WTC11 (cell line): Measurements from ENCODE around the gene CALHM1.

ENCODE experiments used
- IRF2 ChIP-seq: sonication (generic); formaldehyde crosslinking; IDR thresholded peaks from 2 replicates; pipeline ENCODE4 v1.8.0; 2022; ENCODE audit warnings: low read depth, missing genetic modification reagents, borderline replicate concordance
- NR2C2 ChIP-seq: sonication (generic); formaldehyde crosslinking; IDR thresholded peaks from 2 replicates; pipeline ENCODE4 v1.8.0; 2022; ENCODE audit warnings: mild to moderate bottlenecking, missing genetic modification reagents
- PRDM15 ChIP-seq: sonication (generic); formaldehyde crosslinking; IDR thresholded peaks from 2 replicates; pipeline ENCODE4 v1.8.0; 2022; ENCODE audit warnings: missing genetic modification reagents
- SMAD3 ChIP-seq: sonication (generic); formaldehyde crosslinking; IDR thresholded peaks from 2 replicates; pipeline ENCODE4 v1.8.0; 2022; ENCODE audit warnings: missing genetic modification reagents, mild to moderate bottlenecking, borderline replicate concordance
- STAT6 ChIP-seq: sonication (generic); formaldehyde crosslinking; conservative IDR thresholded peaks from 2 replicates; pipeline ENCODE4 v1.8.1; 2023; ENCODE audit warnings: mild to moderate bottlenecking, low read depth, missing genetic modification reagents, moderate library complexity
- USF1 ChIP-seq: sonication (generic); formaldehyde crosslinking; IDR thresholded peaks from 2 replicates; pipeline ENCODE4 v1.8.0; 2022; ENCODE audit warnings: mild to moderate bottlenecking, missing genetic modification reagents
- ZBTB21 ChIP-seq: sonication (generic); formaldehyde crosslinking; IDR thresholded peaks from 2 replicates; pipeline ENCODE4 v1.8.1; 2023; ENCODE audit warnings: mild to moderate bottlenecking, missing genetic modification reagents, borderline replicate concordance
- TF ChIP-seq, protein P1 (sequence below): fragments of 200-600 bp; IDR thresholded peaks from 2 replicates; pipeline ENCODE4 v1.8.0; 2022; ENCODE audit warnings: antibody characterized with exemption
- TF ChIP-seq, protein P2 (sequence below): sonication (generic); formaldehyde crosslinking; IDR thresholded peaks from 2 replicates; pipeline ENCODE4 v1.8.1; 2023; ENCODE audit warnings: mild to moderate bottlenecking, missing genetic modification reagents, moderate library complexity

DNA sequence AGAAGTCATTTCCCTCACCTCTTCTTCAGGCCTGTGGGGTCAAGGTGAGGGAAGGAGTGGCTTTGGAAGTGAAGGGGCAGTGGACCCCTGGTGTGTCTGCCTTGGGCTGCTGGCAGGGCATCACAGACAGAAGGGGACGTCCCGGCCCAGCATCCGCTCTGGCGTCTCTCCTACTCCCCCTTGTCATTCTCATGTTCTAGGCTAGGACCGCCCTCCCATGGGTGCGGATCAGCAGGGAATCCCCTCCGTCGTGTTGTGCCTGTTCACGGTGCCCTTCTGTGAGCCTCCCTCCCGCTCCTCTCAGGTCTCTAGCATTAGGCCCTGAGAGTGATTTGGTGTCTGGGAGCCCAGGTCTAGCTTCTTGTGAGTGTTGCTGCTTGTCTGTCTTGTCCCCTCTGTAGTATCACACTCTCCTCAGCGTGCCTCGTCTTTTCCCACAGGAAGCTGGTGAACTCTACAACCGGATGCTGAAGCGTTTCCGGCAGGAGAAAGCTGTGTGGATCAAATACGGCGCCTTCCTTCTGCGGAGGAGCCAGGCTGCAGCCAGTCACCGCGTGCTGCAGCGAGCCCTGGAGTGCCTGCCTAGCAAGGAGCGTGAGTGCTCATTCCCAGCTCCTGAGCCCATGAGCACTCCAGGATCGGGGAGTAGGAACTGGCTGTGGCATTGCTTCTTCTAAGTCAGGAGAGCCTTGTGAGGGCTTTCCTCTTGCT is 15.1 kb downstream of the CALHM1 start:
- TF ChIP-seq USF1 (CRISPR knock-in tag) (no peak), PRDM15 (CRISPR knock-in tag) (no peak), NR2C2 (CRISPR knock-in tag) (no peak), ZBTB21 (CRISPR knock-in tag) (no peak), STAT6 (CRISPR knock-in tag) (no peak), IRF2 (CRISPR knock-in tag) (no peak), SMAD3 (CRISPR knock-in tag) (no peak)
- TF ChIP-seq, protein P1, sequence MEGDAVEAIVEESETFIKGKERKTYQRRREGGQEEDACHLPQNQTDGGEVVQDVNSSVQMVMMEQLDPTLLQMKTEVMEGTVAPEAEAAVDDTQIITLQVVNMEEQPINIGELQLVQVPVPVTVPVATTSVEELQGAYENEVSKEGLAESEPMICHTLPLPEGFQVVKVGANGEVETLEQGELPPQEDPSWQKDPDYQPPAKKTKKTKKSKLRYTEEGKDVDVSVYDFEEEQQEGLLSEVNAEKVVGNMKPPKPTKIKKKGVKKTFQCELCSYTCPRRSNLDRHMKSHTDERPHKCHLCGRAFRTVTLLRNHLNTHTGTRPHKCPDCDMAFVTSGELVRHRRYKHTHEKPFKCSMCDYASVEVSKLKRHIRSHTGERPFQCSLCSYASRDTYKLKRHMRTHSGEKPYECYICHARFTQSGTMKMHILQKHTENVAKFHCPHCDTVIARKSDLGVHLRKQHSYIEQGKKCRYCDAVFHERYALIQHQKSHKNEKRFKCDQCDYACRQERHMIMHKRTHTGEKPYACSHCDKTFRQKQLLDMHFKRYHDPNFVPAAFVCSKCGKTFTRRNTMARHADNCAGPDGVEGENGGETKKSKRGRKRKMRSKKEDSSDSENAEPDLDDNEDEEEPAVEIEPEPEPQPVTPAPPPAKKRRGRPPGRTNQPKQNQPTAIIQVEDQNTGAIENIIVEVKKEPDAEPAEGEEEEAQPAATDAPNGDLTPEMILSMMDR: no peak
- TF ChIP-seq, protein P2, sequence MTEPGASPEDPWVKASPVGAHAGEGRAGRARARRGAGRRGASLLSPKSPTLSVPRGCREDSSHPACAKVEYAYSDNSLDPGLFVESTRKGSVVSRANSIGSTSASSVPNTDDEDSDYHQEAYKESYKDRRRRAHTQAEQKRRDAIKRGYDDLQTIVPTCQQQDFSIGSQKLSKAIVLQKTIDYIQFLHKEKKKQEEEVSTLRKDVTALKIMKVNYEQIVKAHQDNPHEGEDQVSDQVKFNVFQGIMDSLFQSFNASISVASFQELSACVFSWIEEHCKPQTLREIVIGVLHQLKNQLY (CRISPR knock-in tag): no peak
